OCI-LY3 (cell line): Measurements from ENCODE around the gene DNASE1L1.

ENCODE experiments used
- H2AFZ ChIP-seq: fragments of 200-600, 300-600 bp; shearing (Covaris generic); 2 replicates; pipeline ENCODE4 v1.6.0; 2014; ENCODE audit warnings: antibody characterized with exemption, low read depth, low read length
- H3K27ac ChIP-seq: fragments of 200-600, 300-600 bp; sonication (generic); 2 replicates; pipeline ENCODE4 v1.5.1; 2014; ENCODE audit warnings: mild to moderate bottlenecking, low read length, moderate library complexity, mixed read lengths
- H3K27me3 ChIP-seq: fragments of 200-600, 300-600 bp; sonication (generic); 2 replicates; pipeline ENCODE4 v1.6.1; 2014; ENCODE audit warnings: low read depth, low read length, mixed read lengths
- H3K36me3 ChIP-seq: fragments of 200-600, 300-600 bp; sonication (generic); replicated peaks from 2 replicates; pipeline ENCODE3; 2014; ENCODE audit warnings: low read depth, low read length, mixed read lengths
- H3K4me1 ChIP-seq: fragments of 300-600, 200-600 bp; sonication (generic); 2 replicates; pipeline ENCODE4 v1.6.1; 2014; ENCODE audit warnings: low read length, mixed read lengths
- H3K4me2 ChIP-seq: fragments of 200-600, 300-600 bp; sonication (generic); 2 replicates; pipeline ENCODE4 v1.6.1; 2014; ENCODE audit warnings: low read length, mixed read lengths
- H3K4me3 ChIP-seq: fragments of 300-600, 200-600 bp; sonication (generic); 2 replicates; pipeline ENCODE4 v1.5.1; 2014; ENCODE audit warnings: antibody characterized with exemption, mild to moderate bottlenecking, low read length, moderate library complexity
- H3K79me2 ChIP-seq: fragments of 300-600, 200-600 bp; shearing (Covaris generic); 2 replicates; pipeline ENCODE4 v1.6.1; 2014; ENCODE audit warnings: mild to moderate bottlenecking, low read length, mixed read lengths
- H3K9ac ChIP-seq: fragments of 300-600, 200-600 bp; shearing (Covaris generic); 2 replicates; pipeline ENCODE4 v1.6.0; 2014; ENCODE audit warnings: mild to moderate bottlenecking, low read length, moderate library complexity
- H3K9me3 ChIP-seq: fragments of 200-600, 300-600 bp; shearing (Covaris generic); 2 replicates; pipeline ENCODE4 v1.6.1; 2014; ENCODE audit warnings: low read length, mixed read lengths; ENCODE audit not compliant: insufficient read depth
- H4K20me1 ChIP-seq: fragments of 200-600, 300-600 bp; sonication (generic); 2 replicates; pipeline ENCODE4 v1.6.1; 2016; ENCODE audit warnings: low read length, mixed read lengths; ENCODE audit not compliant: insufficient read depth
- CTCF ChIP-seq: fragments of 200-600, 300-600 bp; sonication (generic); IDR thresholded peaks from 2 replicates; pipeline ENCODE4 v1.5.1; 2014; ENCODE audit warnings: antibody characterized with exemption, low read length, low read depth
- EZH2phosphoT487 ChIP-seq: fragments of 200-600 bp; shearing (Covaris generic); IDR thresholded peaks from 2 replicates; pipeline ENCODE4 v1.6.1; 2018; ENCODE audit warnings: antibody characterized with exemption, mixed run types, low read depth

DNASE1L1 gene

GRCh38 chrX:154384284-154384892 lies 24.7 kb downstream of the DNASE1L1 start:
- H3K79me2 ChIP-seq: peaks cover 16% of the 10 kb centered on the region
- no peaks in the 10 kb centered on the region for H3K27me3 ChIP-seq
- H3K9ac ChIP-seq: no peak overlapping the region
- no peaks in the 10 kb centered on the region for H4K20me1 ChIP-seq
- H3K36me3 ChIP-seq: peaks cover 13% of the 10 kb centered on the region
- H2AFZ ChIP-seq: no peak overlapping the region
- no peak overlapping the region for H3K4me2 ChIP-seq
- peaks cover 11% of the 10 kb centered on the region for H3K4me1 ChIP-seq
- H3K9me3 ChIP-seq: no peaks in the 10 kb centered on the region
- TF ChIP-seq EZH2phosphoT487: no peak
- peak; percentile 47 for TF ChIP-seq CTCF
- no peak overlapping the region for H3K4me3 ChIP-seq
- no peak overlapping the region for H3K27ac ChIP-seq

- H3K4me3 ChIP-seq: no peak overlapping the region
- no peaks in the 10 kb centered on the region for H3K27me3 ChIP-seq
- no peak overlapping the region for H3K9ac ChIP-seq
- H2AFZ ChIP-seq: no peak overlapping the region
- peaks cover 11% of the 10 kb centered on the region for H3K4me1 ChIP-seq
- no peaks in the 10 kb centered on the region for H3K9me3 ChIP-seq
- peaks cover 18% of the 10 kb centered on the region for H3K79me2 ChIP-seq
- TF ChIP-seq CTCF (no peak), EZH2phosphoT487 (no peak)
- peaks cover 13% of the 10 kb centered on the region for H3K36me3 ChIP-seq
- no peak overlapping the region for H3K27ac ChIP-seq
- no peak overlapping the region for H3K4me2 ChIP-seq
- no peaks in the 10 kb centered on the region for H4K20me1 ChIP-seq
These were observed 25.4 kb downstream of the DNASE1L1 start for GRCh38 chrX:154383359-154384283.

- TF ChIP-seq CTCF: no peak
- no peak for TF ChIP-seq EZH2phosphoT487
- H3K9ac ChIP-seq: no peak overlapping the region
- no peaks in the 10 kb centered on the region for H3K9me3 ChIP-seq
- no peaks in the 10 kb centered on the region for H3K27me3 ChIP-seq
- peaks cover 15% of the 10 kb centered on the region for H3K4me1 ChIP-seq
- H3K4me3 ChIP-seq: no peak overlapping the region
- H4K20me1 ChIP-seq: no peaks in the 10 kb centered on the region
- H3K27ac ChIP-seq: no peak overlapping the region
- no peak overlapping the region for H3K4me2 ChIP-seq
- H2AFZ ChIP-seq: no peak overlapping the region
- H3K36me3 ChIP-seq: peaks cover 13% of the 10 kb centered on the region
- peaks cover 18% of the 10 kb centered on the region for H3K79me2 ChIP-seq
These were observed 26.5 kb downstream of the DNASE1L1 start for GRCh38 chrX:154382483-154383069.

- Histone ChIP-seq H3K4me3 (no peak overlapping the region), H2AFZ (no peak overlapping the region), H3K27ac (no peak overlapping the region), H3K4me2 (no peak overlapping the region), H3K9ac (no peak overlapping the region), H3K9me3 (no peaks in the 10 kb centered on the region), H3K27me3 (no peaks in the 10 kb centered on the region), H3K79me2 (peaks cover 18% of the 10 kb centered on the region), H3K36me3 (peaks cover 13% of the 10 kb centered on the region), H4K20me1 (no peaks in the 10 kb centered on the region), H3K4me1 (peaks cover 19% of the 10 kb centered on the region)
- TF ChIP-seq CTCF (no peak), EZH2phosphoT487 (no peak)
These were observed 27.8 kb downstream of the DNASE1L1 start for GRCh38 chrX:154381271-154381670.
